AG08396 (cell line): Measurements from ENCODE around the gene ACKR2.
A peak's percentile ranks its signal among the peaks of the same experiment; 100 is the strongest.

ENCODE experiments used
- DNase-seq: peaks from one replicate; pipeline ENCODE4 v3.0.0; 2012; ENCODE audit warnings: low spot score, mixed read lengths

Gene ACKR2

GRCh38 chr3:42829628-42830436 lies 20.6 kb downstream of the ACKR2 start:
- DNase-seq = no peak

GRCh38 chr3:42830437-42831320 lies 21.4 kb downstream of the ACKR2 start:
- DNase-seq = peak; percentile 29

GRCh38 chr3:42831321-42831713 lies 22.1 kb downstream of the ACKR2 start:
- peak; percentile 62 for DNase-seq

- DNase-seq = no peak
Measured at GRCh38 chr3:42836150-42837123, 27.2 kb downstream of the ACKR2 start.

GRCh38 chr3:42838571-42838970 lies 29.3 kb downstream of the ACKR2 start:
- no peak for DNase-seq

GRCh38 chr3:42839616-42840015 lies 30.4 kb downstream of the ACKR2 start:
- DNase-seq = peak; percentile 70

- DNase-seq = no peak
Measured at GRCh38 chr3:42841332-42841731, 32.1 kb downstream of the ACKR2 start.

GRCh38 chr3:42843713-42844411 lies 34.6 kb downstream of the ACKR2 start:
- DNase-seq = no peak

GRCh38 chr3:42844412-42844713 lies 35.1 kb downstream of the ACKR2 start:
- DNase-seq = no peak

GRCh38 chr3:42844815-42845214 lies 35.6 kb downstream of the ACKR2 start:
- DNase-seq = no peak

GRCh38 chr3:42846685-42847522 lies 37.7 kb downstream of the ACKR2 start:
- no peak for DNase-seq

GRCh38 chr3:42847731-42848130 lies 38.5 kb downstream of the ACKR2 start:
- DNase-seq = no peak

- no peak for DNase-seq
Measured at GRCh38 chr3:42849017-42849416, 39.8 kb downstream of the ACKR2 start.

- DNase-seq = no peak
Measured at GRCh38 chr3:42850263-42850662, 41.0 kb downstream of the ACKR2 start.

GRCh38 chr3:42851228-42851834 lies 42.1 kb downstream of the ACKR2 start:
- DNase-seq = no peak

- DNase-seq = no peak
Measured at GRCh38 chr3:42852441-42852840, 43.2 kb downstream of the ACKR2 start.

- DNase-seq = no peak
Measured at GRCh38 chr3:42853056-42853455, 43.8 kb downstream of the ACKR2 start.

- DNase-seq = no peak
Measured at GRCh38 chr3:42853739-42854302, 44.6 kb downstream of the ACKR2 start.

- DNase-seq = no peak
Measured at GRCh38 chr3:42855219-42855546, 45.9 kb downstream of the ACKR2 start.
